ENCODE measurements around the gene SOAT1. TPM values are rescaled to one million over a fixed set of nuclear protein-coding genes. Genes with fewer than 3 reads are reported as not detected.
"Not testable (repeated sequence)": the region's sequence is repeated elsewhere in the genome, so short reads cannot be mapped to it uniquely, and the experiment has no call there.

Gene SOAT1
- polyA plus RNA-seq, 4 donors, result 1.1 to 15.4 (median 5.1) TPM

DNA sequence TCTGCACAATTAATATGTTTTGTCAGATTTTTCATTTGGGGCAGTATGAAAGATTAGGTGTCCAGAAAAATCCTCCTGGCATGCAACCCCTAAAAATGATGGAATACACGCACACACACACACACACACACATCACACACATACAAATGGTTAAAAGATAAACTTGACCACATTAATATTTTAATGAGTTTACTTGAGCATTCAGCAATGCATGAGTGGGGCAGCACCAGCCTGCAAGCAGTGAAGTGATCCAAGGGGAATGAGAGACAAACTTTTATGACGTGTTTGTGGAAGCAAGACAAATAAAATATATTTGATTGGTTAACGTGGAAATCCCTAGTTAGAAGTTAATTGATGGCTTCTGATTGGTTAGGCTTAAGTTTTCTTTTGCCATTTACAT, 29.1 kb upstream of the SOAT1 start:
- FAIRE-seq, result no peak
- H3K9me3 ChIP-seq (ENCODE audit: control insufficient read depth in 2 of 2, insufficient read depth in 1 of 2, low read depth in 1 of 2, low read length in 1 of 2), result no peaks in the 10 kb centered on the region
- 49 to 65% (median 55%) methylated on average over 3 of the region's 3 CpGs for WGBS, 3 donors
- H3K4me3 ChIP-seq (ENCODE audit: low read depth in 1 of 3, low read length in 3 of 3), result no peak overlapping the region
- no peak overlapping the region for H3K27ac ChIP-seq (ENCODE audit: low read depth in 1 of 3, low read length in 2 of 3)
- H3K4me1 ChIP-seq (ENCODE audit: control insufficient read depth in 3 of 3, insufficient read depth in 2 of 3, low read depth in 1 of 3, low read length in 2 of 3), result no peaks in the 10 kb centered on the region
- no peaks in the 10 kb centered on the region for H3K27me3 ChIP-seq (ENCODE audit: control insufficient read depth in 3 of 3, insufficient read depth in 3 of 3, low read length in 3 of 3)
- no peaks in the 10 kb centered on the region for H3K36me3 ChIP-seq (ENCODE audit: control insufficient read depth in 3 of 3, insufficient read depth in 2 of 3, low read depth in 1 of 3, low read length in 3 of 3)
- DNase-seq, result peak in 1 of 2 donors; percentile 22

DNA sequence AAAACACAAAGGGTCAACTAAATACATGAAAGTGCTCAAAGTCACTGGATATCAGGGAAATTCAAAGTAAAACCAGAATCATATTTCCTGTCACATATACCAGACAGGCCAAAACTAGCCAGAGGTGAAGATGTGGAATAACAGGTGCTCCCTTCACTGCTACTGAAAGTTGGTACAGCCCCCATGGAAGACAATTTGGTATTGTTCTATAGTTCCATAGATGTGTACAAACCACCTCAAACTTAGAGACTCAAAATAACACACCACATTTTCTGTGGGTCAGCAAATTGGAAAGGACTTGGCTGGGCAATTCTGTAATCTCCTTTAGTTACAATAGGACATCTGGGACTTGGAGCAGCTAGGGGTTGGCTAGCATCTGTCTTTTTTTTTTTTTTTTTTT, 24.5 kb upstream of the SOAT1 start:
- H3K4me1 ChIP-seq (ENCODE audit: control insufficient read depth in 3 of 3, insufficient read depth in 2 of 3, low read depth in 1 of 3, low read length in 2 of 3), result no peaks in the 10 kb centered on the region
- H3K9me3 ChIP-seq (ENCODE audit: control insufficient read depth in 2 of 2, insufficient read depth in 1 of 2, low read depth in 1 of 2, low read length in 1 of 2), result no peaks in the 10 kb centered on the region
- DNase-seq (no peak), FAIRE-seq (no peak)
- no peak overlapping the region for H3K27ac ChIP-seq (ENCODE audit: low read depth in 1 of 3, low read length in 2 of 3)
- H3K27me3 ChIP-seq (ENCODE audit: control insufficient read depth in 3 of 3, insufficient read depth in 3 of 3, low read length in 3 of 3), result no peaks in the 10 kb centered on the region
- H3K36me3 ChIP-seq (ENCODE audit: control insufficient read depth in 3 of 3, insufficient read depth in 2 of 3, low read depth in 1 of 3, low read length in 3 of 3), result no peaks in the 10 kb centered on the region
- H3K4me3 ChIP-seq (ENCODE audit: low read depth in 1 of 3, low read length in 3 of 3), result no peak overlapping the region

DNA sequence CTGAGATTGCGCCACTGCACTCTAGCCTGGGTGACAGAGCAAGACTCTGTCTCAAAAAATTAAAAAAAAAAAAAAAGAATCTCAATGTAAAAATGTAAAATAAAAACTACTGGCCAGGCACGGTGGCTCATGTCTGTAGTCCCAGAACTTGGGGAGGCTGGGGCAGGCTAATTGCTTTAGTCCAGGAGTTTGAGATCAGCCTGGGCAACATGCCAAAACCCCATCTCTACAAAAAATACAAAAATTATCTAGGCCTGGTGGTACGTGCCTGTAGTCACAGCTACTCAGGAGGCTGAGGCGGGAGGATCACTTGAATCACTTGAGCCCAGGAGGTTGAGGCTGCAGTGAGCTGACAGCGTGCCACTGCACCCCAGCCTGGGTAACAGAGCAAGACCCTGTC, 19.2 kb upstream of the SOAT1 start:
- H3K4me3 ChIP-seq (ENCODE audit: low read depth in 1 of 3, low read length in 3 of 3); H3K9me3 ChIP-seq (ENCODE audit: control insufficient read depth in 2 of 2, insufficient read depth in 1 of 2, low read depth in 1 of 2, low read length in 1 of 2); FAIRE-seq; H3K27me3 ChIP-seq (ENCODE audit: control insufficient read depth in 3 of 3, insufficient read depth in 3 of 3, low read length in 3 of 3); H3K36me3 ChIP-seq (ENCODE audit: control insufficient read depth in 3 of 3, insufficient read depth in 2 of 3, low read depth in 1 of 3, low read length in 3 of 3); DNase-seq; H3K27ac ChIP-seq (ENCODE audit: low read depth in 1 of 3, low read length in 2 of 3); H3K4me1 ChIP-seq (ENCODE audit: control insufficient read depth in 3 of 3, insufficient read depth in 2 of 3, low read depth in 1 of 3, low read length in 2 of 3): not testable (repeated sequence)
- 82 to 95% (median 89%) methylated on average over 5 of the region's 5 CpGs for WGBS, 3 donors

- Histone ChIP-seq H3K27me3 (ENCODE audit: control insufficient read depth in 3 of 3, insufficient read depth in 3 of 3, low read length in 3 of 3) (no peaks in the 10 kb centered on the region), H3K9me3 (ENCODE audit: control insufficient read depth in 2 of 2, insufficient read depth in 1 of 2, low read depth in 1 of 2, low read length in 1 of 2) (peaks cover 0 to 8% of the 10 kb centered on the region in 2 donors), H3K36me3 (ENCODE audit: control insufficient read depth in 3 of 3, insufficient read depth in 2 of 3, low read depth in 1 of 3, low read length in 3 of 3) (no peaks in the 10 kb centered on the region), H3K27ac (ENCODE audit: low read depth in 1 of 3, low read length in 2 of 3) (no peak overlapping the region), H3K4me3 (ENCODE audit: low read depth in 1 of 3, low read length in 3 of 3) (no peak overlapping the region), H3K4me1 (ENCODE audit: control insufficient read depth in 3 of 3, insufficient read depth in 2 of 3, low read depth in 1 of 3, low read length in 2 of 3) (no peaks in the 10 kb centered on the region)
- DNase-seq (no peak), FAIRE-seq (no peak)
- 95 to 99% (median 98%) methylated on average over 5 of the region's 5 CpGs for WGBS, 3 donors
Measured at GRCh38 chr1:179278920-179279319, 14.7 kb upstream of the SOAT1 start.

- no peak for DNase-seq
- Histone ChIP-seq H3K27me3 (ENCODE audit: control insufficient read depth in 3 of 3, insufficient read depth in 3 of 3, low read length in 3 of 3) (no peaks in the 10 kb centered on the region), H3K9me3 (ENCODE audit: control insufficient read depth in 2 of 2, insufficient read depth in 1 of 2, low read depth in 1 of 2, low read length in 1 of 2) (peaks cover 0 to 8% of the 10 kb centered on the region in 2 donors), H3K4me1 (ENCODE audit: control insufficient read depth in 3 of 3, insufficient read depth in 2 of 3, low read depth in 1 of 3, low read length in 2 of 3) (peaks cover 0 to 12% (median 0%) of the 10 kb centered on the region in 3 donors), H3K4me3 (ENCODE audit: low read depth in 1 of 3, low read length in 3 of 3) (no peak overlapping the region), H3K36me3 (ENCODE audit: control insufficient read depth in 3 of 3, insufficient read depth in 2 of 3, low read depth in 1 of 3, low read length in 3 of 3) (no peaks in the 10 kb centered on the region), H3K27ac (ENCODE audit: low read depth in 1 of 3, low read length in 2 of 3) (no peak overlapping the region)
- WGBS, 3 donors, result 75 to 81% (median 77%) methylated on average over 2 of the region's 2 CpGs
- no peak for FAIRE-seq
Measured at GRCh38 chr1:179283992-179284391, 9.6 kb upstream of the SOAT1 start.

- DNase-seq, result peak; percentile 87 to 92
- 18 to 65% (median 39%) methylated on average over 6 of the region's 6 CpGs for WGBS, 3 donors
- Histone ChIP-seq H3K4me1 (ENCODE audit: control insufficient read depth in 3 of 3, insufficient read depth in 2 of 3, low read depth in 1 of 3, low read length in 2 of 3) (peaks cover 0 to 15% (median 0%) of the 10 kb centered on the region in 3 donors), H3K9me3 (ENCODE audit: control insufficient read depth in 2 of 2, insufficient read depth in 1 of 2, low read depth in 1 of 2, low read length in 1 of 2) (no peaks in the 10 kb centered on the region), H3K27me3 (ENCODE audit: control insufficient read depth in 3 of 3, insufficient read depth in 3 of 3, low read length in 3 of 3) (no peaks in the 10 kb centered on the region), H3K4me3 (ENCODE audit: low read depth in 1 of 3, low read length in 3 of 3) (no peak overlapping the region), H3K36me3 (ENCODE audit: control insufficient read depth in 3 of 3, insufficient read depth in 2 of 3, low read depth in 1 of 3, low read length in 3 of 3) (no peaks in the 10 kb centered on the region), H3K27ac (ENCODE audit: low read depth in 1 of 3, low read length in 2 of 3) (peak overlapping the region in 1 of 3 donors; percentile 54)
- FAIRE-seq, result no peak
Measured at GRCh38 chr1:179287946-179288345, 5.7 kb upstream of the SOAT1 start.

DNA sequence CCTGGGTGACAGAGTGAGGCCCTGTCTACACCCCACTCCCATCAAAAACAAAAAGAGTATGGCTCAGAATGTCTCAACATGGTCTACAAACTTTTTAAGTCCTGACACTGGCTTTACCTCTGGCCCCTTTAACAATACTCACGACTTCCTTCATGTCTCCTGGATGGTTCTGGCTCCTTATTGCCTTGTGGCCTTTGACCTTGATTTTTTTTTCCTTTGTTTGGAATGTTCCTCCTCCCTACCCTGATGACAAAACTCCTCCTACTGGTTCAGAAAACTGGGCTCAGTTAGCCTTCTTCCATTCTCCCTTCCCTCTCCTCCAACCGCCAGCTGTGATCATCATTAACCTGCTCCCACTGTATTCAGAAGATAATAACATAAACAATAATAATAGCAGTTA, 4.6 kb upstream of the SOAT1 start:
- Histone ChIP-seq H3K27me3 (ENCODE audit: control insufficient read depth in 3 of 3, insufficient read depth in 3 of 3, low read length in 3 of 3) (no peaks in the 10 kb centered on the region), H3K27ac (ENCODE audit: low read depth in 1 of 3, low read length in 2 of 3) (no peak overlapping the region), H3K9me3 (ENCODE audit: control insufficient read depth in 2 of 2, insufficient read depth in 1 of 2, low read depth in 1 of 2, low read length in 1 of 2) (no peaks in the 10 kb centered on the region), H3K4me3 (ENCODE audit: low read depth in 1 of 3, low read length in 3 of 3) (no peak overlapping the region), H3K4me1 (ENCODE audit: control insufficient read depth in 3 of 3, insufficient read depth in 2 of 3, low read depth in 1 of 3, low read length in 2 of 3) (peaks cover 0 to 15% (median 2%) of the 10 kb centered on the region in 3 donors), H3K36me3 (ENCODE audit: control insufficient read depth in 3 of 3, insufficient read depth in 2 of 3, low read depth in 1 of 3, low read length in 3 of 3) (no peaks in the 10 kb centered on the region)
- FAIRE-seq, result no peak
- peak; percentile 55 to 78 for DNase-seq
- 16 to 54% (median 34%) methylated on average over 2 of the region's 2 CpGs for WGBS, 3 donors

DNA sequence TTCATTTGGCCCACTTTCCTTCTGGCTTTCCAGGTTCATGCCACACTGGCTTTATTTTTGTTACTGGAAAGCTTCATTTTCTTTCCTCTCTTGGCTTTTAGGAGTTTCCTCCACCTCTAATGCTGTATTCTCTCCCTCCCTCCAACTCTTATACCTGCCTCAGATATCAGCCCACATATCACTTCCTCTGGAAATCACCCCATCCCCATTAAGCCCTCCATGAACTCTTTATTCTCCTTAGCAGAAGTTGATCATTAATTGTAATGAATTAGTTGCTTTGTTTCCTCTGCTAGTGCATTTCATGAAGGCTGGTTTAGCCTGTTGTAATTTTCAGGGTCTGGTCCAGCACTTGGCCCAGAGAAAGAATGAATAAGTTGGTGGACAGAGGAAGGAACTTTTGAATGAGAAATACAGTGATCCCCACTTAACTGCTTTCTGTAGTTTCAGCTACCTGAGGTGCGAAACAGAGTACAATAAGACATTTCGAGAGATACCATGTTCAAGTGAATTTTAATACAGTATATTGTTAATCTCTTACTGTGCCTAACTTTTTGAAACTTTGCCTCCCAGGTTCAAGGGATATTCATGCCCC, 1.7 kb downstream of the SOAT1 start:
- FAIRE-seq (no peak), DNase-seq (no peak)
- Histone ChIP-seq H3K27ac (ENCODE audit: low read depth in 1 of 3, low read length in 2 of 3) (peak overlapping the region in 1 of 3 donors; percentile 57), H3K36me3 (ENCODE audit: control insufficient read depth in 3 of 3, insufficient read depth in 2 of 3, low read depth in 1 of 3, low read length in 3 of 3) (peaks cover 0 to 2% (median 0%) of the 10 kb centered on the region in 3 donors), H3K27me3 (ENCODE audit: control insufficient read depth in 3 of 3, insufficient read depth in 3 of 3, low read length in 3 of 3) (no peaks in the 10 kb centered on the region), H3K4me1 (ENCODE audit: control insufficient read depth in 3 of 3, insufficient read depth in 2 of 3, low read depth in 1 of 3, low read length in 2 of 3) (peaks cover 2 to 8% (median 8%) of the 10 kb centered on the region in 3 donors), H3K9me3 (ENCODE audit: control insufficient read depth in 2 of 2, insufficient read depth in 1 of 2, low read depth in 1 of 2, low read length in 1 of 2) (no peaks in the 10 kb centered on the region), H3K4me3 (ENCODE audit: low read depth in 1 of 3, low read length in 3 of 3) (no peak overlapping the region)
- WGBS, 3 donors, result 87 to 96% (median 90%) methylated on average over 2 of the region's 2 CpGs

All from small intestine (tissue), 7 donors.